Lower leg skin (tissue), 3 donors: ENCODE measurements around the gene LTK.

Experiments
- POLR2A ChIP-seq, 2 donors: fragments of 450-650 bp; IDR thresholded peaks; one replicate each; pipeline ENCODE4 v1.6.1; 2016 to 2017; ENCODE audit warnings: antibody characterized with exemption in 2 of 2, mild to moderate bottlenecking in 1 of 2, moderate library complexity in 1 of 2
- TF ChIP-seq, protein P1 (sequence below), 3 donors: fragments of 450-650 bp; IDR thresholded peaks; one replicate each; pipeline ENCODE4 v1.5.1; 2016; ENCODE audit warnings: antibody characterized with exemption in 3 of 3, mild to moderate bottlenecking in 3 of 3, moderate library complexity in 2 of 3

DNA sequence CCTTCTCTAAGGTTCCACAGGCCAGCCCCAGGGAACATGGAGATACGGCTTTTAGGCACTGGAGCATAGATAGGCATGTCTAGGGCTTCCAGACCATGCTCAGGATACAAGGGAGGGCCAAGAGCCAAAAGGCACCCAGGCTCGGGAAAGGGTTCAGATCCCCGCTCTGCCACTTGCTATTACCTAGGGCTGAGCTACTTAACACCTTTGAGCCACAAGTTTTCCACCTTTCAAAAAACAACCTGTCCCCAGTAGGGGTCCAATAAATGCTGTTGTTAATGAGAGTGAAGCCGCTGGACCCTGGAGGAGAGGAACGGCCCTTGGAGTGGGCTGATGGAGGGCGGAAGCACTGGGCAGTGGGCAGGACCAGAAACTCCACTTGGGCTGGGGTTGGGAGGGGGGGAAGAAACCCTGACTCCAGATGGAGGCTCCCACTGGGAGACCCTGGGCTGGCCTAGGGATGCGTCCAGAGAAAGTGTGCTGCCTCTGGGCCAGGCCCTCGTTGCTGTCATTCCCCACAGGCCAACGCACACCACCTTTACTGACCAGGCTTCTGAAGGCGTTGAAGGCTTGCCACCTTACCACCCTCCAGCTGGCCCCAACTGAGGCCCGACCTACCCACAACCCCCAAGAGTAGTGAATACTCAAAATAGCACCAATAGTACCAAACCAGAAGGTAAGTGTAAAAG, 28.5 kb downstream of the LTK start:
- TF ChIP-seq, protein P1, sequence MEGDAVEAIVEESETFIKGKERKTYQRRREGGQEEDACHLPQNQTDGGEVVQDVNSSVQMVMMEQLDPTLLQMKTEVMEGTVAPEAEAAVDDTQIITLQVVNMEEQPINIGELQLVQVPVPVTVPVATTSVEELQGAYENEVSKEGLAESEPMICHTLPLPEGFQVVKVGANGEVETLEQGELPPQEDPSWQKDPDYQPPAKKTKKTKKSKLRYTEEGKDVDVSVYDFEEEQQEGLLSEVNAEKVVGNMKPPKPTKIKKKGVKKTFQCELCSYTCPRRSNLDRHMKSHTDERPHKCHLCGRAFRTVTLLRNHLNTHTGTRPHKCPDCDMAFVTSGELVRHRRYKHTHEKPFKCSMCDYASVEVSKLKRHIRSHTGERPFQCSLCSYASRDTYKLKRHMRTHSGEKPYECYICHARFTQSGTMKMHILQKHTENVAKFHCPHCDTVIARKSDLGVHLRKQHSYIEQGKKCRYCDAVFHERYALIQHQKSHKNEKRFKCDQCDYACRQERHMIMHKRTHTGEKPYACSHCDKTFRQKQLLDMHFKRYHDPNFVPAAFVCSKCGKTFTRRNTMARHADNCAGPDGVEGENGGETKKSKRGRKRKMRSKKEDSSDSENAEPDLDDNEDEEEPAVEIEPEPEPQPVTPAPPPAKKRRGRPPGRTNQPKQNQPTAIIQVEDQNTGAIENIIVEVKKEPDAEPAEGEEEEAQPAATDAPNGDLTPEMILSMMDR (IDR thresholded peaks at IDR 0.05): no peak
- no peak for TF ChIP-seq POLR2A (IDR thresholded peaks at IDR 0.05)
